Testis (tissue), 3 donors: ENCODE measurements around the gene UGT1A4. TPM values are rescaled to one million over a fixed set of nuclear protein-coding genes. Genes with fewer than 3 reads are reported as not detected.

Experiments used
- DNase-seq: peaks from one replicate; pipeline ENCODE4 v3.0.0-alpha.2; 2019
- H3K27ac ChIP-seq, 2 donors: fragments of 200-600 bp; sonication (generic); one replicate each; pipeline ENCODE4 v1.5.1; 2019
- H3K27me3 ChIP-seq: fragments of 200-600 bp; sonication (generic); one replicate; pipeline ENCODE4 v1.5.1; 2019
- H3K36me3 ChIP-seq: fragments of 200-600 bp; sonication (generic); one replicate; pipeline ENCODE4 v1.5.1; 2017; ENCODE audit warnings: low read depth; ENCODE audit errors: missing control alignments
- H3K4me1 ChIP-seq: fragments of 200-600 bp; sonication (generic); one replicate; pipeline ENCODE4 v1.5.1; 2019
- H3K4me3 ChIP-seq, 2 donors: fragments of 200-600 bp; sonication (generic); one replicate each; pipeline ENCODE4 v1.5.1; 2017 to 2019
- H3K9me3 ChIP-seq: fragments of 200-600 bp; sonication (generic); one replicate; pipeline ENCODE4 v1.5.1; 2017
- POLR2A ChIP-seq: fragments of 450-650 bp; IDR thresholded peaks from one replicate; pipeline ENCODE4 v1.6.1; 2017; ENCODE audit warnings: antibody characterized with exemption, mild to moderate bottlenecking, moderate library complexity
- WGBS, 2 donors: methylation state at CpG; one replicate each; pipeline ENCODE4 v1.1.5; 2018; 5-methylcytosine and 5-hydroxymethylcytosine counted together
- intact Hi-C: fragments of 100-400 bp; cut with DNase I; formaldehyde crosslinking; loops from one replicate; pipeline ENCODE4 v1.15.1; 2023; ENCODE audit warnings: low total_unique reads
- polyA plus RNA-seq: library from polyadenylated mRNA; stranded (reverse); fragments of 350-450 nt; fragmentation: Illumina TruSeq; extraction: RNeasy Lipid Tissue Mini Kit (QIAGEN cat#74804); gene quantifications from one replicate; pipeline ENCODE4 v1.2.3, GENCODE V29; 2014; ENCODE audit warnings: low read depth, low replicate concordance; ENCODE audit not compliant: insufficient read depth
- total RNA-seq, 2 donors: library from RNA; depleted of rRNA; stranded (reverse); fragments of >200 nt; gene quantifications; one replicate each; pipeline ENCODE4 v1.2.3, GENCODE V29; 2016
- TF ChIP-seq, protein P1 (sequence below), 3 experiments: fragments of 450-650 bp in 2 of 3; fragments of 200-600 bp in 1 of 3; sonication (generic) in 1 of 3; IDR thresholded peaks; one replicate each; pipeline ENCODE4 v1.5.1; 2016 to 2019; ENCODE audit warnings: antibody characterized with exemption in 3 of 3, mild to moderate bottlenecking in 2 of 3, moderate library complexity in 1 of 3

Gene UGT1A4
- total and polyA plus RNA-seq, 3 donors from 2014 or later, result 0.25 TPM; not detected in 2

DNA sequence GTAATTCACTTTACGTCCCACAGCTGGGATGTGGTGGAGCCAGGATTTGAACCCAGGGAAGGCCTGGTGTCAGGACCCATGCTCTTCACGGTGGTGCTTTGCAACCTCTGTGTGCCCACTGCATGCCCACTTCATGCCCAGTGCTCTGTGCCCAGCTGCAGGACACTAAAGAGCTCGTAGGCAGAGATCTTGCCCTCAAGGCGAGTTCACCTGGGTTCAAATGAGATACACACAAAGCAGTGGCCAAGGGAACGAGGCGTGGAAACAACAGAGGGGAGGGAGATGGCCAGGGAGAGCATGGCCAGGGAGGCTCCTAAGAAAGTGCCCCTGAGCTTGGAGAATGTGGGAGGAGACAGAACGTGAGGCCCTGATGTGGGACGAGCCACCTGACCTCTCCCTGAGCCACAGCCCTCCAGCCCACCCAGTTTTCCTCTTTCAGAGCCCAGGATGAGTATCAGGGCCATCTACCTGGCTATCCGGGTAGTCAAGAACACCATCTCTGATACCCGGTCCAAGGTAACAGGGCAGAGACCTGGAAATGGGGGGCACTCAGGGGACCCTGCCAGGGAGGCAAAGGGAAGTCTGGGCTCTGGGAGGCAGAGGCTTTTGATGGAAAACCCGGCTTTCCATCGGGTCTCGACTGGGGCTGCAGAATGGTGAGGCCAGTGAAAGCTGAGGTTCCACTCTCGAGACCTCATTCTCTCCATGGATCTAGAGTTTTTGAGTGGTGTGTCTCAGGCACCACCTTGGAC lies 80.0 kb downstream of the UGT1A4 start:
- intact Hi-C loops, result no loop called here
- no peak overlapping the region for H3K4me3 ChIP-seq
- H3K27me3 ChIP-seq, result no peaks in the 10 kb centered on the region
- no peaks in the 10 kb centered on the region for H3K9me3 ChIP-seq
- TF ChIP-seq POLR2A, result no peak
- TF ChIP-seq, protein P1, sequence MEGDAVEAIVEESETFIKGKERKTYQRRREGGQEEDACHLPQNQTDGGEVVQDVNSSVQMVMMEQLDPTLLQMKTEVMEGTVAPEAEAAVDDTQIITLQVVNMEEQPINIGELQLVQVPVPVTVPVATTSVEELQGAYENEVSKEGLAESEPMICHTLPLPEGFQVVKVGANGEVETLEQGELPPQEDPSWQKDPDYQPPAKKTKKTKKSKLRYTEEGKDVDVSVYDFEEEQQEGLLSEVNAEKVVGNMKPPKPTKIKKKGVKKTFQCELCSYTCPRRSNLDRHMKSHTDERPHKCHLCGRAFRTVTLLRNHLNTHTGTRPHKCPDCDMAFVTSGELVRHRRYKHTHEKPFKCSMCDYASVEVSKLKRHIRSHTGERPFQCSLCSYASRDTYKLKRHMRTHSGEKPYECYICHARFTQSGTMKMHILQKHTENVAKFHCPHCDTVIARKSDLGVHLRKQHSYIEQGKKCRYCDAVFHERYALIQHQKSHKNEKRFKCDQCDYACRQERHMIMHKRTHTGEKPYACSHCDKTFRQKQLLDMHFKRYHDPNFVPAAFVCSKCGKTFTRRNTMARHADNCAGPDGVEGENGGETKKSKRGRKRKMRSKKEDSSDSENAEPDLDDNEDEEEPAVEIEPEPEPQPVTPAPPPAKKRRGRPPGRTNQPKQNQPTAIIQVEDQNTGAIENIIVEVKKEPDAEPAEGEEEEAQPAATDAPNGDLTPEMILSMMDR (IDR thresholded peaks at IDR 0.05), result no peak
- WGBS, 2 donors, result 88 to 90% methylated on average over 14 of the region's 14 CpGs
- H3K36me3 ChIP-seq, result no peaks in the 10 kb centered on the region
- H3K4me1 ChIP-seq, result no peaks in the 10 kb centered on the region
- no peak overlapping the region for H3K27ac ChIP-seq
- DNase-seq, result peak; percentile 7

DNA sequence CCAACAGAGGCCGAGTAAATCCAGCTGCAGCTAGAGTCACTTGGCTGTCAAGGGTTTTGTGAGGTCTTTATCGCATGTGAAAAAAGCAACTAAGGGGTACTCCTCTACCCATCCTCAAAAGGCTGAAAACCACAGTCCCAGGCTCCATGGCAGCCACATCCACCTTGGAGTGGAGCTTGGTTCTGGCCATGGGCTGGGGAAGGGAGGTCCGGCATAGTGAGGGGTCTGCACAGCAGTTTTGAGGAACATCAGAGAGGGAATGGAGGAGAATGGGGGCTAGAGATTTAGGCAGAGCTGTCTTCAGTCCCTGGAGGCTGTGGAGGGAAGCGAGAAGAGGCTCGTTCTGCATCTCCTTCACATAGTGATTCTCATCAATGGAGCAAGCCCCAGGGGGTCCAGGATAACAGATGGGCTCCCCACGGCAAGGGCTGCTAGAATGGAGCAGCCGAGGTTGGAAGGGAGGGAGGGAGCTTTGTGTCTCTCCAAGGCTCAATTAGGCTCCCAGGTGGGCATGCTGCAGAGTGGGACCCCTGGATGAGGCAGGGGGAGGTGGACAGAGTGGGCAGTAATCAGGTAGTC lies 80.6 kb downstream of the UGT1A4 start:
- peak; percentile 4 for DNase-seq
- no peak overlapping the region for H3K27ac ChIP-seq
- no peaks in the 10 kb centered on the region for H3K27me3 ChIP-seq
- H3K9me3 ChIP-seq, result no peaks in the 10 kb centered on the region
- H3K4me3 ChIP-seq, result no peak overlapping the region
- H3K36me3 ChIP-seq, result no peaks in the 10 kb centered on the region
- intact Hi-C loops, result no loop called here
- TF ChIP-seq, protein P1 (IDR thresholded peaks at IDR 0.05), result no peak
- no peak for TF ChIP-seq POLR2A
- no peaks in the 10 kb centered on the region for H3K4me1 ChIP-seq
- WGBS, 2 donors, result 61 to 72% methylated on average over 7 of the region's 7 CpGs

DNA sequence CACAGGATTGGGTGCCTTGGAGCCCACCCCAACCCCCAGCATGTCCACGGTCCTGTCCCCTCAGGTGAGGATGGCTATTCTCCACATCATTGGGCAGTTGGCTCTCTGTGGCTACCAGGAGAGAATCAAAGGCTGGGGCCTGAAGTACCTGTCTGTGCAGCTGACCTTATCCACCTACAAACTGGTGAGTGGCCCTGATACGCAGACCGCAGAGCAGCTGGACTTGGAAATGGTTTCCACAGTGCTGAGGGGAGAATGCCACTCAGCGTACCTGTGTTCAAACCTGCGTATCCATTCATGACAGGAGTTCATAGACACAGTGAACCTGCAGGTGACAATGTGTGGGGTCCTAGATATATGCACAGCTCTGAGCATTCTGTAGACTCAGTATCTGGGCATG lies 81.2 kb downstream of the UGT1A4 start:
- 59 to 67% methylated on average over 3 to 5 of the region's 5 CpGs for WGBS, 2 donors
- no peaks in the 10 kb centered on the region for H3K9me3 ChIP-seq
- DNase-seq, result no peak

DNA sequence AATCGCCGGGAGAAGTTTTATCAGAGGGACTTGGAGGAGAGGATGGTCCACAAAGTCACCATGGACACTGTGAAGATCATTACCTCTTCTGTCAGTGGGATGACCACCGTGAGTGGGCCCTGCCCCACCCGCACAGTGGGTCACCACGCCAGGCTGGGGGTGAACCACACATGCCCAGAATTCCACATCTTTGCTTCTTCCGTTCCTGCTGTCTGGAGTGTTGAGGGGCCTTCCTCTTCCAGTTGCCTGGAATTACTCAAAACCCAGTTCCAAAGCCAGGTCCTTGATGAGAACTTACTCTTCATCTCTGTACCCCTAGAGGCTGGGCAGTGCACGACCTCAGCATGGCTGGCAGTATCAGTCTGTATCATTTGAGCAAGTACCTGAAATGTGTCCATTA lies 81.7 kb downstream of the UGT1A4 start:
- Histone ChIP-seq H3K27ac (no peak overlapping the region), H3K36me3 (no peaks in the 10 kb centered on the region), H3K4me1 (no peaks in the 10 kb centered on the region), H3K4me3 (no peak overlapping the region), H3K27me3 (no peaks in the 10 kb centered on the region), H3K9me3 (no peaks in the 10 kb centered on the region)
- DNase-seq, result peak; percentile 4
- intact Hi-C loops, result no loop called here
- TF ChIP-seq, protein P1 (IDR thresholded peaks at IDR 0.05), result no peak
- no peak for TF ChIP-seq POLR2A
- 82 to 91% methylated on average over 7 of the region's 7 CpGs for WGBS, 2 donors

More for the DNA sequence above, 81.2 kb downstream of the UGT1A4 start:
- H3K36me3 ChIP-seq, result no peaks in the 10 kb centered on the region
- no peaks in the 10 kb centered on the region for H3K4me1 ChIP-seq
- no peaks in the 10 kb centered on the region for H3K27me3 ChIP-seq
- no peak overlapping the region for H3K4me3 ChIP-seq
- no peak overlapping the region for H3K27ac ChIP-seq
- intact Hi-C loops, result no loop called here
- TF ChIP-seq, protein P1 (IDR thresholded peaks at IDR 0.05), result no peak
- no peak for TF ChIP-seq POLR2A
